SIG-M5 (cell line): Measurements from ENCODE around the gene UBASH3A.

Source experiments
- DNase-seq: peaks from one replicate; lab custom pipeline; 2025; lab: John Stamatoyannopoulos, UW

The UBASH3A gene

DNA sequence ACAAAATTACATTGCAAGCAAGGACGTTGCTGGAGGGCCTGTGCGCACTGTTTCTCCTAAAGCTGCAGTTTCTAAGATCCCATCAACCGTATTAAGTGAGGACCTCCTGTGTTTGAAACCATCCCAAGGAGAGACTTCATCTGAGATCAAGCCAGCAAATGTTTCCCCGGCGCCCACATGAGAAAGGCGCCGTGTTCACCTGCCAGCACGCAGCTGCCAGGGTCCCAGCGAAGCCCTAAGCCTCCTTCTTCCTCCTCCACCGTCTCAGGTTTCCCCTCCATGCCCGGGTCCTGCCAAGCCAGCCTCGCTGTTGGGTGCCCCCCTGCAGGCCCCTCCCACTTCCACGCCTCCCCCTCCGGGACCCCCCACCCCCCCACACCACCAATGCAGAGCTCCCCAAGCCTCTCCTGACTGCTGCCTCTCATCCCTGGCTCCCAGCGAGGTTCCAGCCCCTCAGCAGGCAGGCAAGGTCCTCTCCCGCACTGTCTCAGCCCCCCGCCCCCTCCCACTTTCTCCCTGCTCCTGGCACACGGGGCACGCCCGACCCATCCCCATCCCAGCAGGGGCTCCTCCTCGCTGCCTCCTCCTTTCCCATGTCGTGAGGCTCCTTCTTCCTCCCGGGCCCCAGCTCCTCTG lies 28.7 kb upstream of the UBASH3A start:
- no peak for DNase-seq

DNA sequence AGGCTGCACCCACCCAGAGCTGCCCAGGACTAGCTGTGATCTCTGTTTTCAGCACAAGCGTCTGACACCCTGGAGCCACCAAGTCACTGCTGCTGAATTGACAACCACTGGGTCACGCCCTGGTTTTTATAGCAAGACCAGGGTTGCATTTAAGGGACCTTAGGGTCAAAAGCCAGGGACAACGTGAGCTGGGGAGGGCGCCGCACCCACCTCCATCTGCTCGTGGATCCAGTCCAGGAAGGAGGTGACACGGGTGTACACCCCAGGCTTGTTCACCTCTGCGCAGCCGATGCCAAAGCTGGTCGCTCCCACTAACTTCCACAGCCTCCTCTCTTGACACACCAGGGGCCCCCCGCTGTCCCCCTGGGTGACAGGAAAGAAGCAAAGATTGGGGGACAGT lies 28.2 kb upstream of the UBASH3A start:
- no peak for DNase-seq

DNA sequence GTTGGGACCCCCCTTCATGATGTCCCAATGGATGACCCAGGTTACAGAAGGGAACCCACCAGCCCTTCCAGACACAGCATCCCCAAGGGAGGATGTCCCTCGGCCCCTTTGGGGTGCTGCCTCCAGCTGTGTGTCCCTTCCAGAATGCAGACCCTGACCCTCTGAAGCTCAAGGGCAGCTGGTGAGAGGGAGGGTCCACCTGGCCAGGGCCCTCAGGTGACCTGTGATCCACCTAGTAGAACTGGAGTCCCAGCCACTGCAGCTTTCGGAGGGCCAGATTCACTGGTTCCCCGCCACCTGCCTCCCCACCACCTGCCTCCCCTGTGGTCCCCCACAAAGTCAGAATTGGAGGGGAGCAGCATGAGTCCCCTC lies 27.8 kb upstream of the UBASH3A start:
- DNase-seq = no peak

DNA sequence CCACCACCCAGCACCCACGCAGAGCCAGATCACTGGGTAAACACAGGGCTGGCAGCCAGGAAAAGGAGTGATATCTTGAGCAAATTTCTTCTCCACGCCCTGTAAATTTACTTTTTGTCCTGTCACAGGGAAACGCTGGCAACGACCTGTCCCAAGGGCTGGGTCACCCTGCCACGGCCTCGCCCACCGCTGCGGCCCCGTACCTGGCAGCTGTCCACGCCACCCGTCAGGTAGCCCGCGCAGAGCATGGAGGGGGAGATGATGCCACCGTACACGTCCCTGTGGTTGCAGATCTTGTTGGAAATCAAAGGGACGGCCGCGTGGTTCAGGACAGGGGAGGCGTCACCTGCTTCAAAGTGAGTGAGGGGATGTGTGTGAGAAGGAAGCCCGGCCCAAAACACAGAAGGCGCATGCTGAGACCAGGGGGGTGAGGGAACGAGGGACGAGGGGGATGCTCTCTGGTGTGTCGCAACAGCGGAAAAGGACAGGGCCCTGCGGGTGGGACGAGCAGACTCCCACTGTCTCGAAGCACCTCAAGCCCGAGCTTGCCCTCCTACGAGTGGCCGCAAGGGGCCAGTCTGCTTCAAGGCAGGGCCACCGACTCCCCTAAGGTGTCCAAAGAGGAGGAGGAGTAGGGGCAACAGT lies 27.2 kb upstream of the UBASH3A start:
- no peak for DNase-seq

DNA sequence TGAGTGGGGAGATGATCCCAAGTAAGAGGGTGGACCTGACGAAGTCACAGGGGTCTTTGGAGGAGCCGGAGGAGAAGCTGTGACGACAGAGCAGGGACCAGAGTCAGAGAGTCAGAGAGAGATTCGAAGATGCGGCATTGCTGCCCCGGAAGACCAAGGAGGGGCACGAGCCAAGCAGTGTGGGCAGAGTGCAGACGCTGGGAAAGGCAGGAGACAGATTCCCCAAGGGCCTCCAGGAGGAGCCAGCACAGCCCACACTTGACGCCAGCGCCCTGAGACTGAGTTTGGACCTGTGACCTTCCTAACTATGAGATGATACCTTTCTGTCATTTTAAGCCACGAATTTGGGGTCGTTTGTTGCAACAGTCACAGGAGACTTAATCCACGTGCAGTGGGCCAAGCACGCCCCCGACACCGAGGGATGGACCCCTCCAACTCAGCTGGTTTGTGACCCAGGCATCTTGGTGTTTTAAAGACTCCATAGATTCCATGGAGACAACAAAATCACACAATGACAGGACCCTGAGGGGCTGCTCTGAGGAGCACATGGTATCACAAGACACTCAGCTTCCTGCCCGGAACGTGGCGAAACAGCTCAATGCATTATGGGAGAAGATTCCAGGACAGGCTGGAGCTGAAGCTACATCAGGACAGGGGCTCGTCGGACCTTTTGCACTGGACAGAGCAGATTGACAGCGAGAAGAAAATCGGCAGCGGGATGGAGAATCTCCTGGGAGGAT lies 26.3 kb upstream of the UBASH3A start:
- DNase-seq = no peak

DNA sequence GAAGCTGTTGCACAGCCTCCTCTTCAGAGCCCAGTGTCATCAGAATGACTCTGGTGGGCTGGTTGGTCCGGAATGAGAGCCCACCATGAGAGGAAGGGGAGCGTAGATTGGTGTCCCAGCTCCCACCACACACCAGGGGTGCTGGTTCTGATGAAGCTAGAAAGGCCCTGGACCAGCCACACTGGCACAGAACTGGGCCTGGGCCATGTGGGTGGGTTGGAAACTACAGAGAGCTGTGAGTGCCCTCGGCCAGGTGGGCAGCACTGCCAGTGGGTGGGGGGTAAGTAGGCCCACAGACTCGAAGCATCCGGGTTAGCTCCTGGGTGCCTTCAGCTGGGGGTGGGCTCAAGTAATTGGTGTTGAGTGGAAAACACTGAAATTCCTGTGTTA lies 25.8 kb upstream of the UBASH3A start:
- DNase-seq = no peak

DNA sequence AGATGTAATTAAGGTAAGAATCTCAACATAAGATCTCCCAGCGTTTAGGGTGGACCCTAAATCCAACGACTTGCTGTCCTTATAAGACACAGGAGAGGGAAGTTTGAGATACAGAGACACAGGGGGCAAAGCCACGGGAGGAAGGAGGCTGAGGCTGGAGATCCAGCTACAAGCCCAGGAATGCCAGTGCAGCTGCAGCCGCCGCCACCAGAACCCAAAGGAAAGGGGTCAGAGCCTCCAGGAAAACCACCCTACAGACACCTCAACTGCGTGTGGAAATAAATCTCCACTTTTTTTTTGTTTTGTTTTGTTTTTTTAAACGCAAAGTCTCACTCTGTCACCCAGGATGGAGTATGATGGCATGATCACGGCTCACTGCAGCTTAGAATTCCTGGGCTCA lies 25.3 kb upstream of the UBASH3A start:
- DNase-seq = no peak

DNA sequence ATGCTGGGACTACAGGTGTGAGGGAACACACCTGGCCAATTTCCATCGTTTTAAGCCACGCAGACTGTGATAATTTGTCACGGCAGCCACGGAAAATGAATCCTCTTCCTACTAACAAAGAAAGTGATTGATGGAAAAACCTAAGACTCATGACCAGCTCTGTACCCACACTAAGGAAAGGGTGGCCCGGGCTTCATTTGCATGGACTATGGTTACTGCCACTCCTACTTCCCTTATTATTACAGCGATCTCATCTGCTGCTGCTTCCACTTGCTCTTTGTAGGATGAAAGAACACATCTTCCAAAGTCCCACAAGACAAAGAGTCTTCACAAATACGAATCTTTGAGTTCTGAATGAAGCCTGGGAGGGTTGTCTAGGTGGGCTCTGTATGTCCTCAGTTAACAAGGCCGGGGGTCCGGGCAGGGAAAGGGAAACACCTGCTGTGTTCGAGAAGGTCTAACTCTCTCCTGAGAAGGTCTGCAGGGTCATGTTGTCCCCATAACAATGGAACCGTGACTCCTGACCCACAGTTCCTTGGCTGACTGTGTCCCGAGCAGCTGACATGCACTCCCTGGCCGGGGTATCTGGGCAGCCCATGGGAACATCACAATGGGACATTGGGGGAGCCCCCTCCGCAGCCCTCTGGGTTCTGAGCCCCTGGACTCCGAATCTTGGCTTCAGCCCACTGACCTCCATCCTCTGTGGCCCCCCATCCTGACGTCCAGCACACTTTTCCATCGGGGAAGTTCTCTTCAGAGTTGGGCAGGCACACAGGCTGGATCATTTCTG lies 24.1 kb upstream of the UBASH3A start:
- no peak for DNase-seq

DNA sequence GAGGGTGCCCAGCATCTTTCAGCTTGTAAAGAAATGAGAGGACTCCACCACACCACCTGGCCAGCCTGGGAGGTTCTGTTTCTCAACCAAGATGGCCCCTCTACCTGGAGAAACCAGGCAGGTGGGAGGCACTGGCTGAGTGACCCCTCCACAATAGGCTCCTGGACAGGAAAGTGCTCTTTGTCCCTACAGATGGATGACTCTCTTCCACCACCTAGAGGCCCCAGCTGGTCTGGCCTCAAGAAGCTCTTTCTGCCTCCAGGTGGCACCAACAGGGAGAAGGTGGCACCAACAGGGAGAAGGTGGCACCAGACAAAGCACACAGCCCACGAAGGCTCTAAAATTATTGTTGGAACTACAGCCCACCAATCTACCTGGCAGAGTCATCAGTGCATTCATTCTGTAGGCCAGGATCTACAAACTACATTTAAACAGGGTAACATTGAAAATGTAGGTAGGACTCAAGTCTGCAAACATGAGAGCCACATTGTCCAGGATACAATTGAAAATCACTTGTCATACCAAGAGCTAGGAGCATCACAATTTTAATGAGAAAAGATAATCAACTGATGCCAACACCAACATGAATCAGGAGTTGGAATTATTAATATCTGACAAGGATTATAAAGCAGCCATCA lies 22.2 kb upstream of the UBASH3A start:
- no peak for DNase-seq

DNA sequence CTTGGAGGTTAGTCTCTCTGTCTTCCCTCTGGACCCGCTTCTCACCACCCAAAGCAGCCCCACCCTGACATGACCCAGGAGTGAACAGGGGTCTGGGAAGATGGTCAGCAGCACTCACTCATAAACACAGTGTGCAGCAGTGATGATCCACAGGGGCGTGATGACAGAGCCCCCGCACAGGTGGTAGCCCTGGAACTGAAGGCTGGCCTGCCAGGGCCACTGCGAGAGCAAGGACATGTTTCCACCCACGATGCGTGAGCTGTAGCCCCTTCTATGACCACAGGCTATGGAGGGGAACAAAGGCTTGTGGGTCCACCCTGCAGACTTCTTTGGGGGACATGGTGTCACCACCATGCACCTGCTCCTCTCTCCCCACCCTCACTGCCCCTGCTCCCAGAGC lies 20.8 kb upstream of the UBASH3A start:
- DNase-seq = no peak

DNA sequence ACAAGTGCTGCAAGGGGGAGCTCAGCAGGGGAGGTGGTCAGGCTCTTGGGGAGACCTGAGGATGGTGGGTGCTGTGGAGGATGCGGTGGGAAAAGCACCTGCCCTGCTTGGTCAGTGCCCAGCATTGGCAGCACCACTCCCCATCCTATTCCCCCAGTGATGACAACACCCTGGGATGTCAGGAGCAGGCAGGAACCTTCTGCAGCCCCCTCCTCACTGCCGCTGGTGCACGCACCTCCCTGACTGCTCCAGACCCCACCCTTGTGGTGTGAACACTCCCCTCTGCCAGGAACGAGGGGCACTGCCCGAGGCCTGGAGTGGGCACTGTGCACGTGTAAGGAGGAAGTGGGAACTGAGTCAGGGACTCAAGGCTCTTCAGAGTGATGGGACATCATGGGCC lies 20.4 kb upstream of the UBASH3A start:
- no peak for DNase-seq

DNA sequence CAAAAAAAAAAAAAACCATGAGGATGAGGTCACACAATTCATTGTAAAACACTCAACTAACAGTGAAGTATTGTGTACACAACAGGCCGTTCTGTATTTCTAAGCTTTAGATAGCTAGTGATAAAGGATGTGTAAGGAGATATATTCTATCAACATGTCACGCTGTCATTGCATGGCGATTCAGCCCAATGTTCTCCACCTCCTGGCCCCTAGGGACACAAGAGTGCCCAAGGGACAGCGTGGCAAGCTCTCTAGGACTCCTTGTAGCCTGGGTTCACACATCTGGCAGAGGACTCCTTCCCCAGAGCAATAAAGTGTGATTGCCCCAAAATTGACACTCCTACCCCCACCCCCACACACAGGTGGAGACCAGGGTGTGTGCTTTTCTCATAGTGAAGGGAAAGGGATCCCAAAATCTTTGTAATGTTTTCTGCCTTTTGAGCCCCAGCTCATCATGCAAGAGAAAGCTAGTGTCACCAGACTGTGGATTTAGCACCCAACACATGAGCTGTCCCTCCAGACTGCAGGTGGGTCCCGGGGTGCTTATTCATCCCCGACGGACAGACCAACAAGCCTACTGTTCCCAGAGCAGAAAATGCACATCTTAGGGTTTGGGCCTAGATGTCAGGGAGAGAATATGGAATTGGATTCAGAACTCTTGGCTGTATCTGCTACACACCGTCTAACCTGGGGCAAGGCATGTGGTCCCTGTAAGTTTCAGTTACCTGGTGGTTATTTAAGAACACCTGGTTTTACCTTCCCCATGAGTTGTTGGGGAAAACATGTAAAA lies 19.4 kb upstream of the UBASH3A start:
- no peak for DNase-seq

DNA sequence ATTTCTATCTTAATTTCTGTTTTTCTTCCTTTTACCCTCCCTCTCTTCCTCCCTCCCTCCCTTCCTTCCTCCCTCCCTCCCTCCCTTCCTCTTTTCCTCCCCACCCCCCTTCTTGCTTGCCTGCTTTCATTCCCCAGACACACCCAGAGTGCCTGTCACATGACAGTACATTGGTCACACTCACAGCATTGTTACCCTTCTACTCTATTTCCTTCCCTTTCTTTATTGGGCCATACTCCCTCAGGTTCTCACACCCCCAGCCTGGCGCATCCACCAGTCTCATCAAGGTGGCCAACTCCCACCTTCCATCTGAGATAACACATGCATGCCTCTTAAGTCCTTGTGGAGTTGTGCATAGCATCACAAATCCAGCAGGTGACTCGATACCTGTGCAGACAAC lies 18.7 kb upstream of the UBASH3A start:
- DNase-seq = no peak

DNA sequence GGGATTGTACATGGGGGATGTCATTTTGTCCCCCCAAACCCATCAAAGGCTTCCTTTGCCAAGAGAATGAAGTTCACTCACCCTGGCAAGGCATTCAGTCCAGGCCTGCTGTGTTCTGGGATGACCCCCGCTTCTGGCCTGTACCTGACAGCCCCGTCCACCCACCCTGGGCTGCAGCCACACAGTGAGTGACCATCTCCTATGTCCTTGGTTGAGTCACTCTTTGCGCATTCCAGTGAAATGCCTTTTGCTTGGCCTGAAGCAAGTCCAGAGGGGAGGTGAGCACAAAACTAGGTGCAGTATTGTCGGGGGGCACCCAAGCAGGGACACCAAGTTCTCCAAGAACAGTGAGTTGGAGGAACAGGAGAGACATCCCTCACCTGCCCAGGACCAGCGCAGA lies 18.1 kb upstream of the UBASH3A start:
- no peak for DNase-seq

DNA sequence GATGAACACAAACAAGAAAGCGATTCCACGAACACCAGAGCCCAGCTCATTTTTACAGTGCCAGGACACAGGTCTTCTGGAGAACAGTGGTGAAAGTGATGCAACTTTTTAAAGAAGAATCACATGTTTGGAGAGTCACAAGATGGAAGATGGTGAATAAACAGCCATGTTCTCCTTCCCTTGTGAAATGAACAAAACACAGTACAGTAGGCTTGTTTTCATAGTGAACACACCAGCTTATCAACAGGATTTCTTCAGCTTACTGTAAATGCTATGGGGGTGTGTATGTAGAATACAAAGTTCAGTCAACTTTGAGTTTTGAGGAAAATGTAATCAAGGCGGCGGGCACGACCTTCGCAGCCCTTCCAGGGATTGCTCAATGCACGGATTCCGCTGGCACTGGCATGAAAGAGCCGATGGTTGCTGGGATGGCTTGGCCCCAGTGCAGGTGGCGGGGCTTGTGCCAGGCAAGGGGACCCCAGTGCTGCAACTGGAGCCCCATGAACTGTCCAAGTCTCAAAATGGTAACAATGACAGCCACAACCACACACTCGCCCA lies 17.6 kb upstream of the UBASH3A start:
- DNase-seq = no peak

DNA sequence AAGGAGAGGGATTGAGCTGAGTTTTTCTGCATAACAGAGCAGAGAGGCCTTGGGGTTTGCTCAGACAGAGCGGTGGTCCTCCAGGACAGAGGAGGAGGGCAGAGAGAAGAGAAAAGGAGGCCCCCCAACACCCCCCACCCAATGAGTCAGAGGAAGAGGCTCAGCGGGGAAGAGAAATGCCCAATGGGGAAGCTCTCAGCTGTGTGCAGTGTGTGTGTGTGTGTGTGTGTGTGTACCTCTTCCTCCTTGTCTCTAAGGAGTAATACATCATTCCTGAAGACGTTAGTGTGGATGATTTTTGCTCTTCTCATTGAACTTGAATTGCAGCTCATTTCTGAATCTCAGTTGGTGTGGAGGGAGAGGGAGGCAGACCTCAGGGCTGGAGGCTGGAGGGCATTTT lies 16.5 kb upstream of the UBASH3A start:
- DNase-seq = no peak

DNA sequence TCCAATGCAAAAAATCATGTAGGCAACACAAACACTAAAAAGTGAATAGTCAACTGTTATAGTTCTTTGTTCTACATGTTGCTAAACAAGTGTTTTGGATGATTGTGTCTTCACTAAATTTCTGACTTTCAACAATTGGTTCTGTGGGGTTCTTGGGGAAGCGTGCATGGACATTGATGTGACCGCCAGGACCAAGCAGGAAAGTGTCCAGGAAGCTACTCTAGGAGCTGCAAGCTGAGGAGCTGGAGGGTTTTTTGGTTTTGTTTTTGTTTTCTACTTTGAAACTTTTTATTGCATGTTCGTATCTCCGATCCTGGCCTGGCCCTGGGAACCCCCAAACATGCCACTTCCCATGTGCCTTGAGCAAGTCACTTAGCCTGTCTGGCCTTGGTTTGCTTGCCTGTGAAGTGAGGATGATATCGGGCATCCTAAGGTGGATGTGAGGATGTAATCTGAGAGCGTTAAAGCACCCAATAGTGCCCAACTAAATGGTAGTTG lies 15.8 kb upstream of the UBASH3A start:
- DNase-seq = no peak

DNA sequence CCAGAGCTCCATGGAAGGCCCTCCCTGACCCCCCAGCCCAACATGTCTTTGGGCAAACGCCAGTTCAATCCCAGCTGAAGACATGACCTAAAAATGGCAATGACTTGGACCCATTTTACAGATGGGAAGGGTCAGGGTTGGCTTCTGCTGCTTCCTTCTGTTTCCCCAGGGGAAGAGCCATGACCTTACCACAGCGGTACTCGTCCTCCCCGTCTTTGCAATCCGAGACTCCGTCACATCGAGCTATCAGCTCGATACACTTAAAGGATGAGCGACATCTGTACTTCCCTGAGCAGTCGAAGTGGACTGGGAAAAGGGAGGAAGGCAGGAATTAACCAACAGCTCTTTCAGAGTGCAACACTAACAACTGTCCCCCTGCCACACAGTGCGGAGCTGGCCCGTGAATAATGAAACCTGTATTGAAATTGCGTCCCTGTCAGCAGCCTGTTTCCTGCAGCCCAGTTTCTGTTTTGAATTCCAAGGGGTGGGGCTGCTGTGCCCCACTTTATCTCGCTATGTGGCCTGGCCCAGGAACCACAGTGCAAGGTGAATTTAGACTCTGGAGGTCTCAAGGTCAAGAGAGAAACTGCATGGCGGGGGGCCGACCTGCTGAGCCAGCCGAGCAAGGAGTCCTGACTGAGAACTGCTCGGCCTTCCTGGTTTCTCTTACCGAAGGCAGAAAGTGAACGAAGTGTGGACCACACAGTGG lies 14.8 kb upstream of the UBASH3A start:
- no peak for DNase-seq

DNA sequence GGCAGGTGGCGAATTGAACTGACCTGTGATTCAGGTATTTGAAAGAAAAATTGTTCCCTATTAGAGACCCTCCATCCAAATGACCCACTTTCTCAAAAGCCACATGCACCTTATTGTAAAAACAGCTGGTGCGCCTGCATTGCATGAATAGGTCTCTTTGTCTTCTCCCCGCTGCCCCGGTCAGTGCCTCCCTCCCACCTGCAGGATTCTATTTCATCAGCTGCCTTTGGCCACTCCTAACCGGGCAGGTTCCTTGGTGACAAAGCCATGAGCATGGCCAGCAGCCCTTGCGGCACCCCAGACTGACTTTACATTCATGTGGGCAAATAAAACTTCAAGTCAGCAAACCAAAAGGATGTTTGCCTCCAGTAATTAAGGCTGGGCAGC lies 14.3 kb upstream of the UBASH3A start:
- DNase-seq = no peak

DNA sequence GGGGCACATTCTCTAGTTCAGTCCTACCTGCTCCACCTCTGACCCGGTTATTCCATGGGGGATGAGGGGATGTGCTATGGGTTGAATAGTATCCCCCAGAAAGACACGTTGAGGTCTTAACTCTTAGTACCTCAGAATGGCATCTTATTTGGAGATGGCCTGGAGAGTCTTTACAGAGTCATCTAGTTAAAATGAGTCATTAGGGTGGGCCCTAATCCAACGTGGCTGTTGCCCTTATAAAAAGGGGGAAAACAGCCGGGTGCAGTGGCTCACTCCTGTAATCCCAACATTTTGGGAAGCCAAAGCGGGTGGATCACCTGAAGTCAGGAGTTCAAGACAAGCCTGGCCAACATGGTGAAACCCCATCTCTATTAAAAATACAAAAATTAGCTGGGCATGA lies 13.5 kb upstream of the UBASH3A start:
- DNase-seq = no peak
